Activated T-cell treated with anti-CD3 and anti-CD28 coated beads, Interleukin-2, amount 50 U/mL, for 48 hours (primary cell): ENCODE measurements around the gene GMIP.
"Not testable (repeated sequence)": the region's sequence is repeated elsewhere in the genome, so short reads cannot be mapped to it uniquely, and the experiment has no call there.

Experiments
- DNase-seq, 2 experiments: peaks; one replicate each; pipeline ENCODE4 v3.0.0-alpha.2; 2020

GMIP gene

DNA sequence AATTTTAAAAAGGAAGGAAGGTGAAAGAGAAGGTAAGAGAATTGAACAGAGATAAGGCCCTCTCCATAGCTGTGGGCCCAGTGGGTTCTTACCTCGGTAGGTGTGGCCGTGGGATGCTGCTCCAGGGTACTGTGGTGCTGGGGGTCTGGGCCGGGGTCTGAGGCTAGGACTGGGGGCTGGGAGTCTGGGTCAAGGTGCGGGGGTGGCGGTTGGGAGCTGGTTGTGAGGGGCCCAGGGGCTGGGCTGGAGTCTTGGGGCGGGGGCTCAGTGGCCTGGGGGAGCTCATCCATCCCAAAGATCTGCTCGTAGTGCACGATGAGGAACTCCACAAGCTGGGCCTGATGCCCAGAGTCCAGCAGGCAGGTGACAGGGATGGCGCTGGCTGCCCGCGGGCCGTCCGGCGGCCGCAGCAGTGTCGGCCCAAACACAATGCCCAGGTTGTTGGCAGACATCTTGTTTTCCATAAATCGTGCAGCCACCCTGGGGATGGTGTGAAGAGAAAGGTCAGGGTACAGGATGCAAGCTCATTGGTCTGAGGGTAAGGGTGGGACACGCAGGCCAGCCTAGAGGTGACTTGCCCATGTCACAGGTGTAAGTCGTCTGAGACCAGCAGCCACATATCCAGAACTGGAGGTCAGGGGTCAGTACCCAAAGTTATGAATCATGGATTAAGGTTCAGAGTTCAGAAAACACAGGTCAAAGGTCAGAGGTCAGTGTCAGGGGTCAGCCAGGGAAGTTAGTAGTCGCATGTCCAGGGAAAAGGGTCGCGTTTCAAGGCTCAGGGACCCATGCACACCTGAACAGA is 9.5 kb downstream of the GMIP start:
- no peak for DNase-seq

DNA sequence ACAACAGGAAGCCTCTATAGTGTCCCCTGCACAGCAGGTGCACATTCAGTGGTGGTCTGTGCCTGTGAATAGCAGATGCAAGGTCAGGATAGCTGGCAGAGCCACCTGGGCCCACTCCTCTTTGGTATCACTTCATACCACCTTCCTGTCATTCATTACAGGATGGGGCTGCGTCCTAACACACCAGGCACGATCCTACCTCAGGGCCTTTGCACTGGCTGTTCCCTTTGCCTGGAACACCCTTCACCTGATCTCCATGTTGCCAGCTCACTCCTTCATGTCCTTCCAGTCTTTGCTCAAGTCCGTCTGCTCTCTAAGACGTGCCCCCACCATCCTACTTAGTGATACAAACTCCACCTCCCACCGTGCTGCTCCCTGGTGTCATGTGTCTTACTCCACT is 10.8 kb downstream of the GMIP start:
- no peak for DNase-seq

DNA sequence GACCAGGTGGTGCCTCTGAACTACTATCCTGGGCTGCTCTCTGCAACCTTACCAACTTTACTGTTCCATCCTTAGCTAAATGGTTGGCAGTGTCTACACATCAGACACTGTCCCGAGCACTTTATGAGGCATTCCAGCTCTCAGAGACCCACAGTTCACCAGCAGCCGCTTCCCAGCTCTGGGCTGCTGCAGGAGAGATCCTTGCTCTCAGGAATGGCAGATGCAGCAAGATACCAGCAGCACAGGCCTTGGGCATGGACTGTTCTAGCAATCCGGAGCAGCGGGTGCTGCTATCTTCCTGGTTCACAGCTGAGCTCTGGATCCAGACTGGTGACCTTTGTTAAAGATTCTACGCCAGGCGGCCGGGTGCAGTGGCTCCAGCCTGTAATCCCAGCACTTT is 12.1 kb downstream of the GMIP start:
- no peak for DNase-seq

DNA sequence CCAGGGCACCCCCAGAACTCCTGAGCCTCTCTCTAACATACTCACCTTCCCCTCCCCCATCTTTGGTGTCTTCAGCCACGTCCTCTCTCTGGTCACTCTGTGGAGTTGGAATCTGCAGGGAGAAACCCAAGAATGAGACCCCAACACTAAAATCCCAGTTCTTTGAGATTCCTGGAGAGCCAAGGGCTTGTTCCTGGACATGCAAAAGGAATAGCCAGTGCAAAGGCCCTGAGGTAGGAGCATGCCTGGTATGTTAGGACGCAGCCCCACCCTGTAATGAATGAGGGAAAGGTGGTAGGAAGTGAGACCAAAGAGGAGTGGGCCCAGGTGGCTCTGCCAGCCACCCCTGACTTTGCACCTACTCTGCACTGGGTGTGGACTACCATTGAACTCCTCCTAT is 13.0 kb downstream of the GMIP start:
- no peak for DNase-seq

DNA sequence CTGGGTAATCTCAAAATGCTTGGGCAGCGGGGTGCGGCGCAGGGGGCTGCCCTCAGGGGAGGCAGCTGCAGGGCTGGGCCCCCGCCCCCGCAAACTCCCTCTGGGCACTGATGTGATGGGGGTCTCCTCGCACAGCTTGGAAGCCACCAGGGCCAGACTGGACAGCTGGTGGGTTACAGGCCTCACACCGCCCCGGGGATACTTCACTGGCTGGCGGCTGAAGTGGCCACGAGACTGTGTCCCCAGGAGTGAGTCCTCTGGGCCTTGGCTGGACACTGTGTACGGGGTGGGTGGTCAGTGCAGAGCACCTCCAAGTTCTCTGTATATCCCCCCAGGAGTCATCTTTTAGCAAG is 13.4 kb downstream of the GMIP start:
- DNase-seq, result no peak

DNA sequence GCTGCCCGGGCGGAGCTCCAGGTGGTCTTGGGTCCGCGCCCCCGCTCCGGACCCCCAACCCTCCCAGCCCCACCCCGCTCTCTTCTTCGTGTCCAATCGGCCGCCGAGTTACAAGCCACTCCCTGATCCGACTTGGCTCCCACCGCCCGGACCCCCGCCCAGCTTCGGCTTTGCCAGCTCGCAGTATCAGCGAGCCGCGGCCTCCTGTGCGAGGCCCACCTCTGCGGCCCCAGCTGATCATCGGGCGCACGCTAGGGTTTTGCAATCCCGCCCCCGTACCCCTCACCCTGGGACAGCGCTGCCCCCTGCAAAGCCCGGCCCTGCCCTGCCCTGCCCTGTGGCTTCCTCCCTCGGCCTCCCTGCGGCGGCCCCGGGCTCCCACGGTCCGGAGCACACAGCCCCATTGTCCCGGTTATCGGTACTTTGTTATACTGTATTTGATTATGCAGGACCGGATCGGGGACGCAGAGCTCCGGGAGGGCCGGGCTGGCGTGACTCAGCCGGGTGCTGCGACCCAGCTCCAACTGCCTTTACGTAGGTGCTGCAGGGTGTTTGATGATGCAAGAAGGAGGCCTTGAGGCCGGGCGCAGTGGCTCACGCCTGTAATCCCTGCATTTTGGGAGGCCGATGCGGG is 14.8 kb downstream of the GMIP start:
- peak; percentile 68 to 73 for DNase-seq

DNA sequence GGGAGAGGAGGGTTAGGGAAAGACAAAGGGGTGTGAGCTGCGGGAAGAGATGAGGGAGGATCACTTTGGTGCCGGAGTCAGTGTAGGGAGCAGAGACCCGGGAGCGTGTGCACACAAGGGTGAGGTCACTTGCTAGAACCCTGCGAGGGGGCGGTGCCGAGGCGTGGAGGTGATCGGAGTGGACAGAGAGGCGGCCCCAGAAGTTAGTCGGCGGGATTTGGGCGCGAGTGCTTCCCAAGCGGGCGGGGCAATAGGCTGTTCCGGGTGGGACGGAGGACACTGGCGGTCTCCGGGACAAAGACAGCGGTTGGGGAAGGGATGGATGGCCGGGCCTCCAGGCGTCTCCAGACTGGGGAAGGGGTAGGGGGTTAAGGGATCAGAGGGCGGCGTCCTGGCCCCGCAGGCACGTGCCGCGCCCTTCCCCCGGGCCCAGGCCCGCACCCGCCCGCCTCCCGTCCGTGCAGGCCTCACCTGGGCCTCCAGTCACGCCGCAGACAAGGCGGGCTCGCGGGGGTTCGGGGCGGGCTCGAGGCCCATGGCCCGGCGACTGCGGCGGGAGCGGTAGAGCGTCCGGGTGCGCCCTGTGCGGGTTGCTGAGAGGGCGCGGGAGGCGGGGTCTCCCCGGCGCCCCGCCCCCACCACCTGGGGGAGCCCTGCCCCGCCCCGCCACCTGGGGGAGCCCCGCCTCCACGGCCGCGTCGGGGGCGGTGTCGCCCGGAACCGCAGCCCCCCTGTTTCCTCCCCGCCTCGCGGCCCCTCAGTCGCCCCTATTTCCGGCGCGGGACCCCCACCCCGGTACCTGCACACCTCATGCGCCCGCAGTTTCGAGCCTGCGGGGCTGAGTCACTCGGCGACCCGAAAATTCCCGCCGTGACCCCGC is 15.6 kb downstream of the GMIP start, which contains the start of gene LPAR2:
TSS of gene LPAR2 (minus strand) at position 600 of the 880 bp plus-strand sequence. CDS start 945 bp downstream, outside the sequence.
- peak; percentile 71 to 78 for DNase-seq

DNA sequence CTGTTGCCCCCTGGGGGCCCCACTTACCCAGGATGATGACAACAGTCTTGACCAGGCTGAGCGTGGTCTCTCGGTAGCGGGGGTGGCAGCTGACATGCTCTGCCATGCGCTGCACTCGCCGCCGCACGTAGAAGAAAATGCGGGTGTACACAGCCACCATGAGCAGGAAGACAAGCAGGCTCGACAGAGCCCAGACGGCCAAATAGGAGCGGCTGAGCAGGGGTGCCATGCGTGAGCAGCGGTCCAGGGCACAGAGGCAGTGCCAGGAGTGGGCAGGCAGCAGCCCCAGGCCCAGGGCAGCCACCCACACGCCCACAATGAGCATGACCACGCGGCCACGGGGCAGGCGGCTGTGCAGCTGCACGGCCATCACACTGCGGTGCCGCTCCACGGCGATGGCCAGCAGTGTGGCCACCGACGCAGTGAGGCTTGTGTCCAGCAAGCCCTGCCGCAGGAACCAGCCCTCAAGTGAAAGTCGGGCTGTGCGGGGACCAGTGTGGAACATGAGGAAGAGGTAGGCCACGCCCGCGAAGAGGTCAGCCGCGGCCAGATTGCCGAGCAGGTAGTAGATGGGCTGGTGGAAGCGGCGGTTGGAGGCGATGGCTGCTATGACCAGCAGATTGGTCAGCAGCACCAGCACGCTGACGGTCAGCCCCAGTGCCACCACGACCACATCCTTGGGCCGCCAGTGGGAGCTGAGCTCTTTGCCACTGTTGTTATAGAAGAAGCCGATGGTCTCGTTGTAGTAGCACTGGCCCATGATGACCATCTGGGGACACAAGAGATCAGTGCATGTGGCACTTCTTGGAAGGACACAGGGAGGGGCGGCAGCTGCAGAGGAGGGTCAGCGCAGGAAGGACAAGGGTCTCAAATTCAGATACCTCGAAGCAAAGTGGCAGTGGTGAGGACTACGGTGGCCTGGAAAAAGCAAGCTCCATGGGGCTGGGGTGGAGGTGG is 16.7 kb downstream of the GMIP start:
- no peak for DNase-seq

DNA sequence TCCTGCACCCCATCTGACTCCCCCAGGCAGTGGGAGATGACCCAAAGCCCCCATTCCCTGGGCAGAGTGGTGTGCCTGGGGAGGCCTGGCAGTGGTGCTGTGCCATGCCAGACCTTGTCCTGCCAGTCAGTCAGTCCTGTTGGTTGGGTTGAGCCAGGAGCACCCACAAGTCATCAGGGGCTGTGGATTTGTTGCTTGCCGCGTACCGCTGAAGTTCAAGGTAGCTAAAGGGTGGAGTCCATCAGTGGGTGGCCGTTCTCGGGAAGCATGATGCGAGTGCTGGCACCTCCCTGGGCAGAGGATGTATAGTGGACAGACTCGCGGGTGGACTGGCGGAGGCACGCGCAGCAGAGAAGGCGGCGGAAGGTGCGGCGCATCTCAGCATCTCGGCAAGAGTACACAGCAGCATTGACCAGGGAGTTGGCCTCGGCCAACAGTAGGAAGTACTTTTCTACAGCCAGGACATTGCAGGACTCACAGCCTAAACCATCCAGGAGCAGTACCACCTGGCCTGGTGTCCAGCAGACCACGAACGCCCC is 19.4 kb downstream of the GMIP start:
- DNase-seq, result no peak

DNA sequence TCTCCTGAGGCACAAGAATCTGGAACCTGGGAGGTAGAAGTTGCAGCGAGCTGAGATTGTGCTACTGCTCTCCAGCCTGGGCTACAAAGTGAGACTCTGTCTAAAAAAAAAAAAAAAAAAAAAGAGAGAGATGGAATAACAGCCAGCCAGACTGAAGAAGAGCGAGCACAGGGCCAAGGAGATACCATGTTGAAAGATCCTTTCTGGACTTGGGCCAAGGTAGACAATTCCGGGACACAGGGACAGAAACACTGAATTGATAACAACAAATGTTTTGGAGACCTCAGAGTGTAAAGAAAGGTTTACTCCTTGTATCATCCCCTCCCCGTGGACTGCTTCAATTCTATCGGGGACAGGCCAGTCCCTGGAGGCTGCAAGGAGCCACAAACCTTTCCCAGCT is 20.1 kb downstream of the GMIP start:
- DNase-seq, result no peak

DNA sequence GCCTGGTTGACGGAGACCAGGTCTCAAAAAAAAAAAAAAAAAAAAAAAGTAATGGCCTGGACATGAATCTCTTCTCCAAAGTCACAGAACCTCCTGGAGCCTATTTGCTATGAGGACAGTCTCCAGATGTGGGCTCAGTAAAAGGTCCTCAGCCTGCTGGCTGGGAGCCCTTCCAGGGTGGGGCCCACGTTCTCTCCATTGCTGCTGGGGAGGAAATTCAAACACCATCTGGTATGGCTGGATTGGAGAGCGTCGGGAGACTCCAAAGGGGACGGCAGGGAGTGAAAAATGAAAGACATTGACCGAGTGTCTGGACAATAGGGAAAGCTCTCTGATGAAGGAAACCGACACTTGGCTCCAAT is 23.6 kb downstream of the GMIP start:
- DNase-seq, result no peak

DNA sequence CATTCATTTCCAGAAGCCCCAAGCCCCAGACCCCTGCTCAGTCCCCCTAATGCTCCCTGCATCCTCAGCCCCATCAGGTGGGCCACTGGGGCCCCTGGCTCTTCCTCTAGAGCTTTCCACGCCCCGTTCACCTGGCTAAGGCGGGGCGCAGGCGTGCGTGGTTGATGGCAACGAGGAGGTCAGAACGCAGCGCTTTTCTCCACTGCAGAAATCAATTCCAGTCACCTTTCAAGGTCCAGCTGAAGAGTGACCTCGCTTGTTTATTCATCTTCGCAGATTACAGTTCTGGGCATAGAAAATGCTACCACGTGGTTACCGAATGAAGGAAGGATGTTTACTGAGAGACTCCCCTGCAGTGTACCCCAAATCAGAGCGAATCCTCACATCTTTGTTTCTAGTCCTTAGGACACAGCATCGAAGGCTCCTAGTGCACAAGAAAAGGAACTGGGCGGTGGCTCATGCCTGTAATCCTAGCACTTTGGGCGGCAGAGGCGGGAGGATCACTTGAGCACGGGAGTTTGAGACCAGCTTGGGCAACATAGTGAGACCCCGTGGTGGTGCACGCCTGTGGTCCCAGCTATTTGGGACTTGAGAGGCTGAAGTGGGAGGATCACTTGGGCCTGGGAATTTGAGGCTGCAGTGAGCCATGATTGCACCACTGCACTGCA is 24.1 kb downstream of the GMIP start:
- DNase-seq, result no peak

DNA sequence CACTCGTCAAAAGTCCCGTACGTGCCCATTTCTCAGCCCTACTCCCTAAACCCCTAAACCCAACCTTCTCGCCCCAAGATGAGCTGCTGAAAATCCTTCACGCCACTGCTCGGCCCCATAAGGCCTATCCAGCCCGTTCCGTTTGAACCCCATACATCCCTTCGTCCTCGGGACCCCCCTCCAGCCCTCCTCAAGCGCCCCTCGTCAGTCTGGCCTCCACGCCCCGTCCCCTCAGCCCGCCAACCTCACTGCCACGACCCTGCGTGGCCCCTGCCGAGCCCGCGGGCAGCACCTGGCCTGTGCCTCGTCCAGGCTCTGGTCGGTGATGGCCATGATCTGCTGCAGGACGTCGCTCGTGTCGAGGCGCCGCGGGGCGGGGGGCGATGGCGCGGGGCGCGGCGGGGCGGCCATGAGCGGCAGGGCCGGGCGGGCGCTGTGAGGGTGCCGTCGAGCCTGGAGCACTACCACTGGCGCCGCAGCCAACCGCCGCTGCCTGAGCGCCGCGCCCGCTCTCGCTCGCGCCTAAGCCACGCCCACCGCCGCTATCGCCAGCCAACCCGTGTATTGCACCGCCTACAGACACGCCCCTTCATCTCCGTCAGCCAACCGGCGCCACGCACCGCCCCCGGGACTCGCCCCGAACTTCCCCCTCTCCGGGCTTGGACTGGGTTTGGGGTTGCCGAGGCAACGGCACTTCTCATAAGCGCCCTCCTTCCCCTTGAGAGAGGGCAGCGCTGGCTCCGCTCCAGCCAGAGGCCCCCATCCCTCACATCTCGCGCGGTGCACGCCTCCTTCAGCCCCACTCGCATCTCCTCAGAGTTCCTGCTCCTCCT is 25.0 kb downstream of the GMIP start, which contains the start of gene PBX4:
TSS of gene PBX4 (minus strand) at position 469 of the 833 bp plus-strand sequence. CDS start at position 411, 58 bp downstream.
- DNase-seq, result peak; percentile 99

DNA sequence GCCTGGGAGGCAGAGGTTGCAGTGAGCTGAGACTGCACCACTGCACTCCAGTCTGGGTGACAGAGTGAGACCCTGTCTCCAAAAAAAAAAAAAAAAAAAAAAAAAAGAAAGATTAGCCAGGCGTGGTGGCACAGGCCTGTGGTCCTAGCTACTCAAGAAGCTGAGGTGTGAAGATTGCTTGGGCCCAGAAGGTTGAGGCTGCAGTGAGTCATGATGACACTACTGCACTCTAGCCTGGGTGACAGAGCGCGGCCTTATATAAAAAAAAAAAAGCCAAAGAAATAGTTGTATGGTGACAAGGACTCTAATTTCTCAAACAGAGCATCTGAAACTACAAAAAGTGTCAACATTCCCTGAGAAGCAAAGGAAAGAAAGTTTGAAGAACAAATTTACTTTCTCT is 28.4 kb downstream of the GMIP start:
- no peak for DNase-seq

DNA sequence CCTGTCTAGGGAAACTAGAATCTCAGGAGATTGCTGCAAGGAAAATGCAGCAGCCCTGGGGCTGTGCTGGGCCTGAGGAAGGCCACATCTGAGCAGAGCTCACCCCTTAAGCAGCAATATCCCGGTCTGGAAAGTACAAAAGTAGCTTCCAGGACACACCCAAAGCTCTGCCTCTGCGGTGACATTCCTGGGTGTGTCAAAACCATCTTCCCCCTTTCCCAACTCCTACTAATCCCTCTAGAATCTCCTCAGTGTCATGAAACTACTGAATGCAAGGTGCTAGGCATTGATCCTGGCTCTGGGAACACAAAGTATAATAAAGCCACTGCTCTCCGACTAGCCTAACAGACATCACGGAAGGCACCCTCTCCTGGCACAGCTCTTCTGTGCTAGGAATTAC is 30.0 kb downstream of the GMIP start:
- DNase-seq, result no peak

DNA sequence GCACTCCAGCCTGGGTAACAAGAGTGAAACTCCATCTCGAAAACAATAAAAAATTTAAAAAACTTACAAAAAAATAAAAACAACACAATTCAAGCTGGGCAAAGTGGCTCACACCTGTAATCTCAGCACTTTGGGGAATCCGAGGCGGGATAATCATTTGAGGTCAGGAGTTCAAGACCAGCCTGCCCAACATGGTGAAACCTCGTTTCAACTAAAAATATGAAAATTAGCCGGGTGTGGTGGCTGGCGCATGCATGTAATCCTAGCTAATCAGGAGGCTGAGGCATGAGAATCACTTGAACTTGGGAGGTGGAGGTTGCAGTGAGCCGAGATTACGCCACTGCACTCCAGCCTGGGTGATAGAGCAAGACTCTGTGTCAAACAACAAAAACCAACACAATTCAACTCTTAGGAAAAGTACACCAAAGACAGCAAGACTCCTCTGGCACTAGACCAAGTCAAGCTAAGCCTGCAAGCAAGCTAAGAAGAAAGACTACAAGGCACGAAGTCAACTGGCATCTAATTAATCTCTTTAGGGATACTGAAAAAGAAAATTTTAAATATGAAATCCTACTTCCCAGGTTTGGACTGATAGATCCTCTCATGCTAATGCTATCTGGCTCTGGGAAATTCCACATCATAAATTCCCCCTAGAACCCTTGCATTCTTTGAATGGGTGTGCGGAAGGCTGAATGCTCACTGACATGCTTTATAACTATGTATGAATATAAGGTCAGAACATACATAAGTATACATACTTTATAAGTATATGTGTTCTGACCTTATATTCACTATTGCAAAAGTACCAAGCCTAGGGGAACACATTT is 32.9 kb downstream of the GMIP start:
- DNase-seq, result no peak

DNA sequence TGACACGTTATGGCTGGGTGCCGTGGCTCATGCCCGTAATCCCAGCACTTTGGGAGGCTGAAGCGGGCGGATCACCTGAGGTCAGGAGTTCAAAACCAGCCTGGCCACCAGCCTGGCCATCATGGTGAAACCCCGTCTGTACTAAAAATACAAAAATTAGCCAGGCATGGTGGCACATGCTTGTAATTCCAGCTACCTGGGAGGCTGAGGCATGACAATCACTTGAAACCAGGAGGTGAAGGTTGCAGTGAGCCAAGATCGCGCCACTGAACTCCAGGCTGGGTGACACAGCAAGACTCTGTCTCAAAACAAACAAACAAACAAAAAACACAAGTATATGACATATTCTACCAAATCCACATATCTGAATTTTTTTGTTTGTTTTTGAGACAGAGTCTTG is 36.8 kb downstream of the GMIP start:
- not testable (repeated sequence) for DNase-seq

DNA sequence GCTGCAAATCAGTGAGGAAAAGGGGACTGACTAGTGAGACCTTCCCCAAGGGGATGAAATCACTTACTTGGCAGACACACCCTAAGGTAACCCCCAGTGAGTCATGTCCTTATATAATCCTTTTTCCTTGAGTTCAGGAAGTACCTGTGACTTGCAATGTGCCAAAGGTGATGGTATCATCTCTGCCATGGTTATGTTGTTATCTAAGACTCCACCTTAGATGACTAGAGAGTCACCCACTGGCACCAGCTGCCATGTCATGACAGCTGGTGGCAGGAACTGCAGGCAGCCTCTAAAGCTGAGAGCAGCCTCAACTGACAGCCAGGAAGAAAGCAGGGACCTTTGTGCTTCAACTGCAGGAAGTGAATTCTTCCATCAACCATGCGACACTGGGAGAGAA is 37.4 kb downstream of the GMIP start:
- no peak for DNase-seq

DNA sequence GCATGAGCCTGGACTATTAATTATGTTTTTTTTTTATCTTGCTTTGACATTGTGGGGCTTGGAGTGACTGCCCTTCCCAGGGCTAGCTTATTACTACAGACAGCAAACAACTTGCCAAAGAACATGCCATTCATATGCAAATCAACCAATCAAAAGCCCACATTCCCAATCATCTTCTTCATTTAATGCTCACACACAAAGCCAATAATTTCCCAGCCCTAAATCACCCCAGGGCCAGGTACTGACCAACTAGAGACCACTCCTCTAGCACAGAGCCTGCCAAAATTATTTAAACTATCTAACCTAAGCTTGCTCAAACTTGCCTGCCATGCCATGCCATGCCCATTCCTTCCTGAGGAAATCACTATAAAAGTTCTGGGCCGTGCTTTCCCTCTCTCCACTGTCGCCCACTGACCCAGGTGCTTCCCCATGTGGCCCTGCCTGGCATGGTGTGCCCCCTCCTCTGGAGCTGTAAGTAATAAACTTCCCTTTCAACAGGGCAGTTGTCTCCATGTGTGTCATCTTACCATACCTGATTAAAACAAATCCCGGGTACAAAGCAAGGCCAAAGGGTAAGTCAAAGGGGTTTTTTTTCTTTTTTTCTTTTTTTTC is 40.6 kb downstream of the GMIP start:
- no peak for DNase-seq
